ENCODE measurements around the gene DOK6.
"Not testable (repeated sequence)": the region's sequence is repeated elsewhere in the genome, so short reads cannot be mapped to it uniquely, and the experiment has no call there.

Gene DOK6

DNA sequence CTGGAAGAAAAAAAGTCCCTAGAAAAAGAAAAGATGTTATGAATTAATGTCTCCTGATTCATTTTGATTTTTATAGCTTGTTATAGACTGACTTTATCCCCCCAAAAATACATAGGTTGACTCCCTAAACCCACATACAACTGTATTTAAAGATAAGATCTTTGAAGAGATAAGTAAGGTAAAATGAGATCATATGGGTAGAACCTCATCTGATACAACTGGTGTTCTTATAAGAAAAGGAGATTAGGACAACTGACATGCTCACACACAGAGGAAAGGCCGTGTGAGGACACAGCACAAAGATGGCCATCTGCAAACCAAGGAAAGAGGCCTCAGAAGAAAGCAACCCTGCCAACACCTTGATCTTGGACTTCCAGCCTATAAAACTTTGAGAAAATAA is 429.5 kb downstream of the DOK6 start:
- DNase-seq (ENCODE audit: low read depth) = no peak
- TF ChIP-seq CTCF (IDR thresholded peaks at IDR 0.05; ENCODE audit: control insufficient read depth, insufficient read depth, low read depth, low read length, missing control alignments) = no peak
- H3K4me3 ChIP-seq (ENCODE audit: control insufficient read depth, low read depth, low read length) = no peak overlapping the region

- not testable (repeated sequence) for H3K4me3 ChIP-seq (ENCODE audit: control insufficient read depth, low read depth, low read length); DNase-seq (ENCODE audit: low read depth)
These were observed 434.3 kb downstream of the DOK6 start for GRCh38 chr18:69834980-69835379.

- no peak overlapping the region for H3K4me3 ChIP-seq (ENCODE audit: control insufficient read depth, low read depth, low read length)
- DNase-seq (ENCODE audit: low read depth) = no peak
These were observed 437.3 kb downstream of the DOK6 start for GRCh38 chr18:69838003-69838402.

DNA sequence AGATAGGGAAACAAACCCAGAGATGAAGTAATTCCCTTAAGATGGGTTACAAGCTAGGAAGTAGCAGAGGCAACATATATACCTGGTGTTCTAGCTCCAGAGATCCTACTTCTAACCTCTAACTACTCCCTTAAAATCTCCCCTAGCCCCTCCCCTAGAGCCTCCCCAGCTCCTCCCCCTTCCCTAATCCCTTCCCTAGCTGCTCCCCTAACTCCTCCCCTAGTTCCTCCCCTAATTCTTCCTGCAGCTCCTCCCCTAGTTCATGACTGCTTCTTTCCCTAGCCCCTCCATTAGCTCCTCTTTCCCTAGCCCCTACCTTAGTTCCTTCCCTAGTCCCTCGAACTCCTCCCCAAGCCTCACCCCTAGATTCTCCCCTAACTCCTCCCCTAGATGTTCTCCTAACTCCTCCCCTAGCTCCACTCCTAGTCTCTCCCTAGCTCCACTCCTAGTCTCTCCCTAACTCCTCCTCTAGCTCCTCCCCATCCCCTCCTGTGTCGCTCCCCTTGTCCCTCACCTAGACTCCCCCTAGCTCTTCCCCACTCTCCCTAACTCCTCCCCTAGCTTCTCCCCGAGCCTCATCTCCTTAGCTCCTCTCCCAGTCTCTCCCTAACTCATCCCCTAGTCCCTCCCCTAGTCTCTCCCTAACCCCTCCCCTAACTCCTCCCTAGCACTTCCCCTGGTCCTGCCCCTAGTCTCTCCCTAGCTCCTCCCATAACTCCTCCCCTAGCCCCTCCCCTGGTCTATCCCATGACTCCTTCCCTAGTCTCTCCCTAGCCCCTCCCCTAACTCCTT is 438.1 kb downstream of the DOK6 start:
- H3K4me3 ChIP-seq (ENCODE audit: control insufficient read depth, low read depth, low read length) = no peak overlapping the region
- no peak for TF ChIP-seq CTCF (IDR thresholded peaks at IDR 0.05; ENCODE audit: control insufficient read depth, insufficient read depth, low read depth, low read length, missing control alignments)

More at GRCh38 chr18:69838003-69838402, 437.3 kb downstream of the DOK6 start:
- TF ChIP-seq CTCF (IDR thresholded peaks at IDR 0.05; ENCODE audit: control insufficient read depth, insufficient read depth, low read depth, low read length, missing control alignments) = no peak

GRCh38 chr18:69839497-69839896 is 438.8 kb downstream of the DOK6 start:
- H3K4me3 ChIP-seq (ENCODE audit: control insufficient read depth, low read depth, low read length) = no peak overlapping the region
- TF ChIP-seq CTCF (IDR thresholded peaks at IDR 0.05; ENCODE audit: control insufficient read depth, insufficient read depth, low read depth, low read length, missing control alignments) = no peak
- no peak for DNase-seq (ENCODE audit: low read depth)

More for the DNA sequence above, 438.1 kb downstream of the DOK6 start:
- no peak for DNase-seq (ENCODE audit: low read depth)

- DNase-seq (ENCODE audit: low read depth) = no peak
- no peak overlapping the region for H3K4me3 ChIP-seq (ENCODE audit: control insufficient read depth, low read depth, low read length)
- TF ChIP-seq CTCF (IDR thresholded peaks at IDR 0.05; ENCODE audit: control insufficient read depth, insufficient read depth, low read depth, low read length, missing control alignments) = no peak
These were observed 439.3 kb downstream of the DOK6 start for GRCh38 chr18:69840001-69840400.

GRCh38 chr18:69840445-69840844 is 439.8 kb downstream of the DOK6 start:
- DNase-seq (ENCODE audit: low read depth) = no peak
- no peak for TF ChIP-seq CTCF (IDR thresholded peaks at IDR 0.05; ENCODE audit: control insufficient read depth, insufficient read depth, low read depth, low read length, missing control alignments)
- H3K4me3 ChIP-seq (ENCODE audit: control insufficient read depth, low read depth, low read length) = no peak overlapping the region

Measured in AG09309 (cell line).